GM12878 (cell line): ENCODE data around the gene CBR3. TPM values are rescaled to one million over a fixed set of nuclear protein-coding genes. Genes with fewer than 3 reads are reported as not detected.

Experiments used
- ATAC-seq: fragments of 200-7000 bp; cut with Tn5 transposase; 3 replicates; pipeline ENCODE4 v1.9.1; 2020; ENCODE audit warnings: mild to moderate bottlenecking, moderate library complexity
- BruUV-seq: library from RNA; stranded (reverse); fragments of 400-500 nt; replicated peaks from 2 replicates; lab custom pipeline; 2021; lab: Mats Ljungman, UMichigan
- CTCF ChIA-PET: fragments of 300-600 bp; sonication (Branson Sonifier 250); formaldehyde crosslinking; extraction: SDS; loops from one replicate; lab custom pipeline; 2021; ENCODE audit warnings: inconsistent platforms; lab: Yijun Ruan, JAX
- POLR2A ChIA-PET: fragments of 350-600 bp; formaldehyde crosslinking; extraction: SDS; loops from one replicate; lab custom pipeline; 2021; ENCODE audit warnings: inconsistent platforms; lab: Charles Lee
- RAD21 ChIA-PET: fragments of 300-600 bp; sonication (Branson Sonifier 250); formaldehyde crosslinking; loops from one replicate; lab custom pipeline; 2023; ENCODE audit warnings: antibody characterized with exemption; ENCODE audit not compliant: unreplicated experiment; lab: Charles Lee
- SMC1A ChIA-PET: fragments of 300-600 bp; sonication (Branson Sonifier 250); formaldehyde crosslinking; loops from one replicate; lab custom pipeline; 2023; ENCODE audit not compliant: unreplicated experiment, uncharacterized antibody; lab: Charles Lee
- DNase-seq: peaks from one replicate; pipeline ENCODE4 v3.0.0-alpha.2; 2011; ENCODE audit warnings: low read depth, low spot score
- FAIRE-seq: peaks from 3 replicates; lab custom pipeline; 2011; peaks lifted over from hg19 to GRCh38; lab: Jason Lieb, UNC
- H2AFZ ChIP-seq: 2 replicates; pipeline ENCODE4 v1.6.0; 2011; ENCODE audit warnings: low read depth, low read length, control low read depth; ENCODE audit not compliant: control insufficient read depth
- H3K27ac ChIP-seq: 2 replicates; pipeline ENCODE4 v1.5.1; 2011; ENCODE audit warnings: control low read depth; ENCODE audit not compliant: control insufficient read depth, insufficient read depth
- H3K27me3 ChIP-seq, 2 experiments: replicated peaks in 1 of 2; 2 replicates each; pipeline versions ENCODE4 v1.6.0 to v1.6.1; 2011; ENCODE audit warnings: low read length in 1 of 2; ENCODE audit not compliant: control insufficient read depth in 2 of 2, insufficient read depth in 2 of 2
- H3K36me3 ChIP-seq, 2 experiments: 2 replicates each; pipeline ENCODE4 v1.5.1; 2011; ENCODE audit warnings: low read length in 1 of 2; ENCODE audit not compliant: control insufficient read depth in 2 of 2, insufficient read depth in 2 of 2
- H3K4me1 ChIP-seq: 2 replicates; pipeline ENCODE4 v1.6.1; 2011; ENCODE audit warnings: mild to moderate bottlenecking, low read length, moderate library complexity, mixed read lengths; ENCODE audit not compliant: control insufficient read depth, insufficient read depth
- H3K4me2 ChIP-seq: 2 replicates; pipeline ENCODE4 v1.6.0; 2011; ENCODE audit warnings: control low read depth; ENCODE audit not compliant: control insufficient read depth, insufficient read depth
- H3K4me3 ChIP-seq: fragments of 200-600 bp; sonication (generic); 2 replicates; pipeline ENCODE4 v1.5.1; 2016
- H3K79me2 ChIP-seq: 2 replicates; pipeline ENCODE4 v1.6.0; 2011; ENCODE audit warnings: low read length; ENCODE audit not compliant: control insufficient read depth, insufficient read depth
- H3K9ac ChIP-seq: 2 replicates; pipeline ENCODE4 v1.8.0; 2011; ENCODE audit warnings: low read length, control low read depth, mixed read lengths; ENCODE audit not compliant: control insufficient read depth, insufficient read depth
- H3K9me3 ChIP-seq: replicated peaks from 3 replicates; pipeline ENCODE4 v1.5.1; 2011; ENCODE audit warnings: mild to moderate bottlenecking, low read length; ENCODE audit not compliant: control insufficient read depth, insufficient read depth
- H4K20me1 ChIP-seq: 2 replicates; pipeline ENCODE4 v1.6.0; 2011; ENCODE audit not compliant: control insufficient read depth, insufficient read depth
- EP300 ChIP-seq, 2 experiments: fragments of 150-350 bp in 1 of 2; IDR thresholded peaks; 2 replicates each; pipeline ENCODE4 v1.6.1; 2011 to 2012; ENCODE audit warnings: low read depth in 2 of 2, low read length in 2 of 2, borderline replicate concordance in 1 of 2, improper control_type of control experiment in 1 of 2, inconsistent platforms in 1 of 2; ENCODE audit not compliant: control insufficient read depth in 1 of 2
- MTA2 ChIP-seq: fragments of 450-650 bp; IDR thresholded peaks from 2 replicates; pipeline ENCODE4 v1.6.1; 2016; ENCODE audit warnings: low read depth, mild to moderate bottlenecking, moderate library complexity
- in situ Hi-C: fragments of 300-500 bp; cut with MboI; formaldehyde crosslinking; loops from 9 replicates; pipeline ENCODE4 v1.14.3; 2018; ENCODE audit warnings: mixed read lengths
- intact Hi-C: fragments of 100-400 bp; cut with micrococcal nuclease; formaldehyde crosslinking; loops from one replicate; pipeline ENCODE4 v1.14.2; 2022; ENCODE audit not compliant: unreplicated experiment
- polyA plus RNA-seq, 11 experiments: library from polyadenylated mRNA; depleted of rRNA in 4 of 11; unstranded in 6 of 11; stranded (reverse) in 5 of 11; fragments of >200 nt; fragmentation: Nextera tagmentation in 4 of 11; fragmentation: Illumina TruSeq in 1 of 11; extraction: Ambion mirVana in 4 of 11; extraction: Trizol in 1 of 11; gene quantifications; 1 replicate in 1 of 11; 2 replicates in 10 of 11; pipeline versions ENCODE4 v1.2.1 to v1.2.3, GENCODE V29; 2011 to 2016; ENCODE audit warnings: inconsistent platforms in 2 of 11, missing spikeins in 2 of 11, low read depth in 1 of 11
- total RNA-seq, 4 experiments: library from RNA; depleted of rRNA in 3 of 4; stranded (reverse); fragments of >200 nt in 3 of 4; fragmentation: Illumina TruSeq in 1 of 4; extraction: Trizol in 1 of 4; gene quantifications; 2 replicates each; pipeline versions ENCODE4 v1.2.1 to v1.2.3, GENCODE V29; 2013 to 2021
- TF ChIP-seq, protein P1 (sequence below): IDR thresholded peaks from 2 replicates; pipeline ENCODE4 v1.6.1; 2012; ENCODE audit warnings: low read depth, low read length, improper control_type of control experiment

The CBR3 gene
- total and polyA plus RNA-seq, 10 of the 15 experiments (the other 5 are each of a cell fraction or from before 2014, with no cell fraction given) = 0.48 to 17.2 (median 11.2) TPM

GRCh38 chr21:36100971-36101641 is 33.8 kb upstream of the CBR3 start (continued):
- TF ChIP-seq MTA2 = peak; percentile 100

- POLR2A ChIA-PET = no interaction called here
- SMC1A ChIA-PET = interaction anchor here (0.8 to 1.6 kb wide), 5 partner anchors 9 to 45 kb away, joined by 3 to 6 read pairs (median 3); partner anchors contain the start of gene SETD4
- Histone ChIP-seq H2AFZ (no peak overlapping the region), H3K36me3 (no peaks in the 10 kb centered on the region), H3K27me3 (peaks cover 0 to 5% of the 10 kb centered on the region in 2 experiments; a peak in 2 of 4 replicates), H3K79me2 (no peaks in the 10 kb centered on the region), H3K27ac (no peak overlapping the region), H3K4me1 (peaks cover 4% of the 10 kb centered on the region; the same call in 1 of the 2 replicates), H3K9ac (no peak overlapping the region), H3K9me3 (no peaks in the 10 kb centered on the region)
- in situ Hi-C loops = no loop called here
- CTCF ChIA-PET = interaction anchor here (1.1 to 2.2 kb wide), 7 partner anchors 9 to 263 kb away, joined by 3 to 11 read pairs (median 4); partner anchors contain the start of gene SETD4
- ATAC-seq = no peak
- no TSS peak for BruUV-seq
- RAD21 ChIA-PET = interaction anchor here (1.1 to 1.5 kb wide), 2 partner anchors 43 to 51 kb away, joined by 3 to 6 read pairs; partner anchors contain the start of gene SETD4
- intact Hi-C loops = no loop called here
- no peak for FAIRE-seq
- TF ChIP-seq EP300 (IDR thresholded peaks at IDR 0.05; ENCODE audit: borderline replicate concordance in 1 of 2, control insufficient read depth in 1 of 2, low read depth in 2 of 2, low read length in 2 of 2) = no peak
- TF ChIP-seq, protein P1, sequence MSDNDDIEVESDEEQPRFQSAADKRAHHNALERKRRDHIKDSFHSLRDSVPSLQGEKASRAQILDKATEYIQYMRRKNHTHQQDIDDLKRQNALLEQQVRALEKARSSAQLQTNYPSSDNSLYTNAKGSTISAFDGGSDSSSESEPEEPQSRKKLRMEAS = no peak
- TF ChIP-seq, all 136 proteins: peak for 0
- Histone ChIP-seq H3K4me2 (no peak overlapping the region), H3K4me3 (no peak overlapping the region), H4K20me1 (no peaks in the 10 kb centered on the region)
- DNase-seq = no peak
Measured at GRCh38 chr21:36103434-36103833, 31.4 kb upstream of the CBR3 start.
